Stimulated activated CD4-positive, alpha-beta T cell treated with anti-CD3 and anti-CD28 coated beads, Interleukin-12 subunit alpha, Interleukin-12 subunit beta, amount 100 ng/mL, for 4 hours (primary cell): ENCODE measurements around the gene PDXP.

ENCODE experiments used
- DNase-seq: peaks from one replicate; pipeline ENCODE4 v3.0.0-alpha.2; 2020

The PDXP gene

GRCh38 chr22:37704645-37705044 lies 46.1 kb downstream of the PDXP start:
- no peak for DNase-seq

DNA sequence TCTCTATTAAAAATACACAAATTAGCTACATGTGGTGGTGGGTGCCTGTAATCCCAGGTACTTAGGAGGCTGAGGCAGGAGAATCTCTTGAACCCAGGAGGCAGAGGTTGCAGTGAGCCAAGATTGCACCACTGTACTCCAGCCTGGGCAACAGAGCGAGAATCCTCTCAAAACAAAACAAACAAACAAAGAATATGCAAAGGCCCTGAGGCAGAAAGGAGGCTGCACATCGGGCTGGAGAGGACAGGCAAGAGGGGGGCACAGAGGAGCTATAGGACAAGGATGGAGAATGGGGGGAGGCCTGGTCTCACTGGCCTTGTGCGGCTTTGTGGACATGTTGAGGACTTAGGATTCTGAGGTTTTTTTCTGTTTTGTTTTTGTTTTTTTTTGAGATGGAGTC lies 46.7 kb downstream of the PDXP start:
- DNase-seq: no peak

- no peak for DNase-seq
Measured at GRCh38 chr22:37708580-37709444, 50.3 kb downstream of the PDXP start.

DNA sequence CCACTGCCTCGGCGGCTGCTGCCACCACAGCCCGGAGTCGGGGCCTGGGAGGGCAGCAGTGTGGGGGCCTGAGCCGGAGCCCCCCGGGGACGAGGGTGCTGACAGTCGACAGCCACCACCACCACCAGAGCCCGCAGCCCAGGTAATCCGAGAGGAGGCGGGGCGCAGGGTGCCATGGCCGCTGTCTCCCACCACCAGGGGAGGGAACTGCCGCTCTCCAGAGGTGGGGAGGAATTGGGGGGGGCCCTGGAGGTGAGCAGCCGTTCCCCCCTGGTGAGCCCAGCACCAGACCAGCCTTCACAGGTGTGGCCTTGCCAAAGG lies 50.9 kb downstream of the PDXP start:
- no peak for DNase-seq

DNA sequence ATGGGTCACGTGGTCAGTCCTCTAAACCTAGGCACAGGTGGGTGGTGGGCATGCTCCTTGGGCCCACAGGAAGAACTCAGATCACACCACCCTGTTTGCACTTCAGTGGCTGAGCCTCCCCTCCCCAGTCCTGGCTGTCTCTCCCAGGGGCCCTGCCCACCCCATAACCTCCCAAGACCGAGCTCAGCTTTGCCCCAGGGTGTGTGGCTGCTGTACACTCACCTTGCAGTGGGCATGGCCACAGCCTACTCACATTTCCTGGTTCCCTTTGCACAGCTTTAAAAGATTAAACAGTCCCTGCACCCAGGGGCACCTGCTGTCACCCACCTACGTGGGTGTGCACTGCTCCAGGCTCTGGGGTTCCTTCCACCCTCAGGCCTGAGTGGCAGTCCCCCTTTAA lies 52.2 kb downstream of the PDXP start:
- no peak for DNase-seq

GRCh38 chr22:37711490-37711889 lies 53.0 kb downstream of the PDXP start:
- DNase-seq: no peak

GRCh38 chr22:37713761-37714160 lies 55.2 kb downstream of the PDXP start:
- no peak for DNase-seq

DNA sequence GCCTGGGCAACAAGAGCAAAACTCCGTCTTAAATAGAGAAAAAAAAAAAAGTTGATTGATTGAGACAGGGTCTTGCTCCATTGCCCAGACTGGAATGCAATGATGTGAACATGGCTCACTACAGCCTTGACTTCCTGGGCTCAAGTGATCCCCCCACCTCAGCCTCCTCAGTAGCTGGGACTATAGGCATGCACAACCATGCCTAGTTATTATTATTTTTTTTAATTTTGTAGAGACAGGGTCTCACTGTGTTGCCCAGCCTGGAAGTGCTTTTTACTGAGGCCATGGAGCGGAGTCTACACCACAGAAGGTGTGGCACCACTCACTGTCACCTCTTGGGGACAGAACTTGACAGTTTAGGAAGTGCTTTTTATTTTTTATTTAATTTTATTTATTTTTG lies 56.1 kb downstream of the PDXP start:
- no peak for DNase-seq

- DNase-seq: no peak
Measured at GRCh38 chr22:37715760-37716159, 57.2 kb downstream of the PDXP start.
